ENCODE data around the gene CLEC3A.
"Not testable (repeated sequence)": the region's sequence is repeated elsewhere in the genome, so short reads cannot be mapped to it uniquely, and the experiment has no call there.

Gene CLEC3A, protein sequence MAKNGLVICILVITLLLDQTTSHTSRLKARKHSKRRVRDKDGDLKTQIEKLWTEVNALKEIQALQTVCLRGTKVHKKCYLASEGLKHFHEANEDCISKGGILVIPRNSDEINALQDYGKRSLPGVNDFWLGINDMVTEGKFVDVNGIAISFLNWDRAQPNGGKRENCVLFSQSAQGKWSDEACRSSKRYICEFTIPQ
- 0 reads per million in 2 donors for total RNA-seq

DNA sequence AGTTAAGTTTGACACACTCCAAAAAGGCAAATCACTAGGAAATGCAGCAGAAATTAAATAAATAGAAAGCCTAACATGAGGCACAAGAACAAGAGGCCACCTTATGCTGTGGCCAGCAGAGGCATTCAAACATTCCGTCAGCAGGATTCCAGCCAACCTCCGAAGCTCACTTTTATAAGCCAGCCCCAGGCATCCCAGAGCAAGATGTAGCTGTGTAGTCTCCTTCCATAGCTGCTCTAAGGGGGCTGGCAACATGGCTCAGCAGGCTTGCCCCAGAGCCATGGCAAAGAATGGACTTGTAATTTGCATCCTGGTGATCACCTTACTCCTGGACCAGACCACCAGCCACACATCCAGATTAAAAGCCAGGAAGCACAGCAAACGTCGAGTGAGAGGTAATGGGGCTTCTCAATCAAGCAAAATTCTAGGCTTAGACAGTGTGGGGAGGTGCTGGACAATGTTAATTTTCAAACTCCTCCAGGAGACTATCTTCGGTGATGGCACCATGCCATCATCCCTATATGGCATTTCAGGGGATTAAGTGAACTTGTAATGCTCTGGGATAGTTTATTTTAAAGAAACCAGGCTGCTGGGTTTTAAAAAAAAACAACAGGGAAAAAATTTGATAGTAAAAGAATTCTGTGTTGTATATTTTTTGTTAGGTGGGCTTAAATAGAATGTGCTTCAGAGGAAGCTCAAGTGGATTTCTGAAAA is at the start of gene CLEC3A:
Gene CLEC3A (plus strand): TSS at position 202 of the 714 bp plus-strand sequence. CDS start 79 bp downstream, at position 281.
- DNase-seq: no peak

DNA sequence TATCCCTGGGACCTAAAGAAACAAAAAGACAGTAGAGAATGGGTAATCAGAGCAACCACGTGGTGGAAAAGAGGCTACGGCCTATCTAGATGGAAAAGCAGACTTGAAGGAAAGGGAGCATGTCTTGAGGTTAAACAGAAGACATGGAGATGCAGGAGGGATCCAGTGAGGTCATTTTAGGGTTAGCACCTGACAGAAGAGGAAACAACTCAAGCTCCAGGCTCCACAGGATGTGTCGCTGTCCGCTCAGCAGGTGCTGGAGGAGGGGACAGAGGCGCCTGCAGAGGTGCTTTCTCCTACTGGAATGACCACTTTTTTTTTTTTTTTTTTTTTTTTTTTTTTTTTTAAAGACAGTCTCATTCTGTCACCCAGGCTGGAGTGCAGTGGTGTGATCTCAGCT is 47.5 kb upstream of the CLEC3A start:
- DNase-seq: no peak

DNA sequence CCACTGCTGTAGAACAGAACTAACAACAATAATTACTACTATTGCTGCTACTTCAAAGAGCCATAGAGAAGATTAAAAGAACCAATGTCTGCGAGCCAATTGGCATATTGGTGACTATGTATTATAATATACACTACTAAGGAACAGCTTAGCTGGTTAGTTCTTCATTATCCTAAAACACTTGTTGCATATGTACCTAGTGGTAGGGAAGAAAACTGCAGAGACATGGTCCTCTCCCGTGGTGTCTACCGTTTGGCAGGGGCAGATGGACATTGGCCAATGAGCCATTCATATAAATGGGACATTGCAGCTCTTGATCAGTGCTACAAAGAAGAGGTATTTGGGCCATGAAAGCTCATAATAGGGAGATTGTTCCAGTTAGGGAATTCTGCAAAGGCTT is 46.4 kb upstream of the CLEC3A start:
- no peak for DNase-seq

DNA sequence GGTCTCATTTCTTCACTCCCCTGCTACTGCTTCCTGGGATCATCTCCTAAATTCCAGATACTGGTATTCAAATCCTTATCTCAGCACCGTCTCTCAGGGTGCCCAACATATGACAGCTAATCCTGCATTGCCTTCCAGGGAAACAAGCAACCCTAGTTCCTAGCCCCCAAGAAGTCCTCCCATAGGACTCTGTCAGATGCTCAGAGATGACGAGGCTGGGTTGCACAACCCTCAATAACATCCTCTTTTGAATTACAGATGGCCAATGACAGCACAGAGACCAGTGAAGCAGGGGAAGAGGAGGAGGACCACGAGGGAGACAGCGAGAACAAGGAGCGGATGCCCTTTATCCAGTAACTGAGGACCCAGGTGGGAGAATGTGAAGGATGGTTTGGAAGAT is 45.0 kb upstream of the CLEC3A start:
- DNase-seq: no peak

DNA sequence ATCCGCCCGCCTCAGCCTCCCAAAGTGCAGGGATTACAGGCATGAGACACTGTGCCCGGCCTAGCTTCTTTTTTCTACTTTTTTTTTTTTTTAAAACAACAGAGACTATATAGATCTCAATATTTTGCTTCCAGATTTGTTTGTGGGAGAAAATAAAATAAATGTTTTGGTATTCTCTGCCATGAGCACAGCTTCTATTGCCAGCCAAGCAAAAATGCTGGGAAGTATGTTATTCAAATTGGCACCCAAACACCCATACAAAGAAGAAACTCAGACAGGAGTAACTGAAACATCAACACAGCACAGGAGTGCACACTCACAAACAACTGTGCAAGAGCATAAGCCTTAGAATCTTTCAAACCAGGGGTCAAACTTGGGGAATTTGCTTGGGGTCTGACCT is 37.2 kb upstream of the CLEC3A start:
- no peak for DNase-seq

DNA sequence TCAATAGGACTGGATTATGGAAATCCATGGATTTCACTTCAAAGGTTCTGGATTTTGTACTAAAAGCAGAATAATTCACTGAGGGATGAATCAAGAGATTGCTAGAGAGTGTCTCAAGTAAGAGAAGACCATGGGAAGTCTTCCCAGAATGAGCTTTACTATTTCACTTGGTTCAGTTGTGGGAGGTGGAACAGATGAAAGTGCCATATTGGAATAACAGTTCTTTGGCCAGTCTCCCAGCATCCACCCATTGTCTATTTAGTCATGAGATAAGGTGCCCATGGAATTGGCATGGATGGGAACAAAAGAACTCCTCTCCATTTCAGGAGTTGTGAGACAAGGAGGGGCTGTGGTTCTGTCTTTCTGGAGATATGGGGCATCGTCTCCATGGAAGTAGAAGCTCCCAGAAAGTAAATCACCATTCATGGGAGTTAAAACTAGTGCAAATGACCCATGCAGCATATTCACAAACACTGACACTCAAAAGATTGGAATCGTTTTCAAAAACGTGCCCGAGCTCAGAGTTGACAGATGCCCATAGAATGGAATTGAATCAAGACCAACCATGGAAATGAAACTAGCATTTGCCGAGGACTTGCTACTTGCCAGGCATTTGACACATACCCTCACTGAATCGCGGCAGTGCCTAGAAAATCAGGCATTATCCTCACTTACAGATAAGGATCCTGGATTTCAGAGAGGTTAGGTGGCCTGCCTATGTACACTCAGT is 36.2 kb upstream of the CLEC3A start:
- no peak for DNase-seq

DNA sequence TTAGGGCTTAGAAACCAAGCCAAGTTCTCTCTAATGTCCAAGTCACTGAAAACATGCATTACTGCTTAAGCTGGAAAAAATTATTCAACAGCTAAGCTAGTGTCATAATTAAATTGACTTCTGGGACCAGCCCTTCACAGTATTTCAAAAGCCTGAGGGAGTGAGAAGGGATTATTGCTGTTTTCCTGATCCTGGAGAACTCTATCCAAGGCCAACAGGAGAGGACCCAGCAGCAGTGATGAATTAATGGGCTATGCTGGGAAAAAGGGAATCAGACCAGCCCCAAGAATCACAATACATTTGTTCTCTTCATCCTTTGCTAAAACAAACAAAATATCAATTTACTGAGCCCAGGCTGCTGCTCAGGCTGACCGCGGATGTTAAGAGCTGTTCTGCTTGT is 34.5 kb upstream of the CLEC3A start:
- no peak for DNase-seq

DNA sequence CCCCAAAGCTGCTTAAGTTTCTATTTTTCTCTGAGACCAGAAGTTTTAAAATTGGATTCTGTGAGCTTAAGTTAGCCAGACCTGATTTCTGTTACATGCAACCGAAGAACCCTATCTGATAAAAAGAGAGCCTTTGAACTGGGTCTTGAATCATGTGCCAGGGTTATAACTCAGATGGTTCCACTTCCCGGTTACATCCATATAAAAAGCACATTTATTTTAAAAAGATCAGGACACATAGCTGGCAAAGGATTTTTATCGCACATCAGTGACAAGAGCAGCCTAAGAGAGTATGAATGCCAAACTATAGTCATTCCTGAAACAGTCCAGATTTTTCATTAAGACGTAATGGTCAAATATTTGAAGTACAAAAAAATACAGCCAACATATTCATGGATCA is 32.5 kb upstream of the CLEC3A start:
- DNase-seq: no peak

DNA sequence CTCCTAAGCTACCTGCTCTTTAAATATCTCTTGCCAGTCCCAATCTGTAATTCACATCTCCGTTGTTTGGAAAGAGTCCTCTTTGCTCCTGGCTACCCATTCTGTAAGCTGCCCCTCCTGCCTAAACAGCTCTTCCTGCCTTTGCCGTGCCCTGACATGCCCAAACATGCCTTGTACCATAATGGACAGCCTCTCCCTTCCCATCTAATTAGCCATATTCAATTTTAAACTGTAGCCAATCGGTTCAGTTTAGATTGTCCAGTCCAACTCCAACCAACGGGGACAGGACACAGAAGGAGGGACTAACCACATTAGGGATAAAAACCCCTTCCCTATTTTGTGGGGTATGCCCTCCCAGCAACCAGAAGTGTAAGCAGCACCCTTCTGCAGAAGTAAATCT is 30.6 kb upstream of the CLEC3A start:
- DNase-seq: no peak

DNA sequence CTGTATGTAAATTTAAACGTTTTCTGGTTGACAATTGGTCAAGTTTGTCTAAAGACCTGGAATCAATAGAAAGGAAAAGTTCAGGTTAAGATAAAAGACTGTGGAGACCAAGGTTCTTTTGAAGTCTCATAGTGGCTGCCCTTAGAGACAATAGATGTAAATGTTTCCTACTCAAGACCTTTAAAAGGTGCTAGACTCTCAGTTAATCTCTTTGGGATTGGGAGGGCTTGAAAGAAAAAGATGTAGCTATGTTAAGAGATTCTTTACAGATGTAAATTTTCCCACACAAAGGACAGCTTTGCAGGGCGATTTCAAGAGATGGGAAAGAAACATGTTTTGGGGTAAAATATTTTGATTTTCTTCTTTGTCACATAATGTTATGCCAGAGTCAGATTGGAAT is 30.0 kb upstream of the CLEC3A start:
- DNase-seq: not testable (repeated sequence)

DNA sequence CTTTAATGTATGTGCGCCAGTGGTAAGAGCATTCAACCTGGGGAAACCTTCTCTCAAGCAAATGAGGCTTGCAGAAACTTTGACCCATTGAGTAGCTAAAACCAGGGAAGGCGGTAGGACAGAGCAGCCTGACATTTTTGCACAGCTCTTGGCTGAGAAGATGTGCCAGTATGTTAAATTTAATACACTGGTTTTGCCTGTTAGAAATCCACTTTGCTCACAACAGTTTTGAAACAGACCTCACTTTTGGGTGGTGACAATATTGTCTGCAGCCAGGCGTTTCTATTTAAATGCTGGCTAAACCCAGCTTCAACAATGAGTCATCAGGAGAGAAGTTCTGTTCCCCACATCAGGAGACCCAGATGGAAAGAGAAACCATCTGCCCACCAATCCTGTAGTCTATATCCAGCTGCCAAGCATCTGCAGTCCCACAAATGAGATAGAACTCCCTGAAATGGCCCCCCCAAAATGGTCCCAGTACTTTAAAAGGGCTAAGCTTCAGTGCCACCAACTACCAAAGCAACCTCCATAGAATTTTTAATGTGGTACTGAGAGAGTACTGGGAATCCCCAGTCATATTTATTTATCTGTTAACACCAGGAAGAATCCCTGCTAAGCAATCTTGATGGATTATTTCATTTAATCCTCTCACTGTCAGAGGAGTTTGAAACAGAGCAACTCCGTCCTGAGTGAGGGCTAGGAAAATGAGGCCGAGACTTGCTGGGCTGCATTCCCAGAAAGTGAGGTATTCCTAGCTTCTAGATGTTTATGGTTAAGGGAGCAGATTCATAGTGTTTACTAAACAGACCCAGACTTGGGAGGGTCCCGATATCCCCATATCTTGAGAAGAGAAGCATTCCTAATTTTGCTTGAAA is 29.0 kb upstream of the CLEC3A start:
- no peak for DNase-seq

DNA sequence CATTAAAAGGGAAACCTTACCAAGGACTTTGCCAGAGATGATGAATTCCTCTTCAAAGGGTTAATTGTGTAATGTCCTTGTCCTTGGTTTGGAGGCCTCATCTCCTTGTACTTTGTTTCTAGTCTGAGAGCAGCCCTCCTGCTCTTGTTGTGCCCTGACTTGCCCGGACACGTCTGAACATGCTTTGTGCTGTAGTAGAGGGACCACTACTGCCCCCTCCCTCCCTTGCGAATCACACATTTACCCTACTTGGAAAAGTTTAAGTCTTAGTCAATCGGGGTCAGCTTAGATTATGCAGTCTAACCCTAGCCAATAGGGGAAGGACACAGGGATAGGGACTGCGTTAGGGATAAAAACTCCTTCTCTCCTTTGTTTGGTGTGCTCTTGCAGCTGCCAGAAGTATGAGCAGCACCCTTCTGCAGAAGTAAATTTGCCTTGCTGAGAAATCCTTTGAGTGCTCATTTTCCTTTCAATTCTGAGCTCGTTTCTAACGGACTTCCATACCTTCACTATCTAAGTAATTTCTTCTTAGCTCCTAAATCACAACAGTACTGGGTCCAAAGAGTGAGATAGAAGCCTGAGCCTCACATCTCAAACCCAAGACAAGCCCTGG is 26.4 kb upstream of the CLEC3A start:
- DNase-seq: no peak

DNA sequence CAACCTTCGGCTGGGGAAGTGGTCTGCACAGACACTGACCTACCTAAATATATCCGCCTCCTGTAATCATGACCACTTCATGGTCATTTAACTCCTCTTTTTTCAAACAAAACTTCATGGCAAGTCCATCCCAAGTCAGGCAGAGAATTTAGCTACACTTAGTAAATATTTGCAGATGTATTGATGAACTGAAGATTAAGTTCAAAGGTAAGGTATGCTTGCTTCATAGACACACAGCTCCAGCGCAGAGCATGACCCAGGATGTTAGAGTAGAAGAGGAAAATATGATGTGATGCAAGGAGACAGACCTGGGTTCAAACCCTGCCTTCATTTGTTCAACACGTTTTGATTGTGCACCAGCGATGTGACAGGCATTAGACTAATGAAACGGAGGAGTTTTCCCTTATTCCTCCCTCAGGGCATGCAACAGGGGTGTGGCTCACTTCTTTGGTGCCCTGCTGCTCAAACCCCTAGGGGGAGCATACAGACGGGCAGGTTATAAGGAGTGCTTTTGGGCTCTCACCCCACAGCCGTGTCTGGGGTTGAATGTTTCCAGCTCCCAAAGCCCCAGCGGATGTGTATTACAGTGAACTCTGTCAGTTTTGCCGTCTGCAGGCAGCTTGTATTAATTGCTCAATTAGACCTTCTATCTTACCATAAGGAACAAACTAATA is 23.9 kb upstream of the CLEC3A start:
- no peak for DNase-seq

DNA sequence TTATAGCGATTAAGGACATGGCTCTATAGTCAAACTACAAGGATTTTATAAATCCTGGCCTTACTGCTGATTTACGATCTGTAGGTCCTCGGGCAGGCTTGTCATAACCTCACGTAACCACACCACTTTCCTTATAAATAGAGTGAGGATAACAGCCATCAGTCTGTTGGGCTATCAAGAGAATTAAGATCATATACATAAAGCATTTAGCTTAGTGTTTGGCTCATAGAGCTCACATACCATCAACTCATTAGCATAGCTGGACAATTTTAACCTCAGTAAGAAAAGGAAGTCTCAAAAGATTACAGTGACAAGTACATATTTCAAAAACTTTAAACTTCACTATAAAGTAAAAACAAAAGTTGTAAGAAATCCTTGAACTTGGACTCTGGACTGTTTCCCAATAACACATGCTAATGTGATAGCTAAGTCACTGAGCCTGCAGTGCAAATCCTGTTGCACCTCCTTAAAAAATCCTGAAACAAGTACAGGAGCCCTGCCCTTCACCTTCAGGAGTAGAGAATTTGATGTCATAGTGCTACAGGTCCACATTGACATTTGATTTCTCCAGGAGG is 20.8 kb upstream of the CLEC3A start:
- no peak for DNase-seq

DNA sequence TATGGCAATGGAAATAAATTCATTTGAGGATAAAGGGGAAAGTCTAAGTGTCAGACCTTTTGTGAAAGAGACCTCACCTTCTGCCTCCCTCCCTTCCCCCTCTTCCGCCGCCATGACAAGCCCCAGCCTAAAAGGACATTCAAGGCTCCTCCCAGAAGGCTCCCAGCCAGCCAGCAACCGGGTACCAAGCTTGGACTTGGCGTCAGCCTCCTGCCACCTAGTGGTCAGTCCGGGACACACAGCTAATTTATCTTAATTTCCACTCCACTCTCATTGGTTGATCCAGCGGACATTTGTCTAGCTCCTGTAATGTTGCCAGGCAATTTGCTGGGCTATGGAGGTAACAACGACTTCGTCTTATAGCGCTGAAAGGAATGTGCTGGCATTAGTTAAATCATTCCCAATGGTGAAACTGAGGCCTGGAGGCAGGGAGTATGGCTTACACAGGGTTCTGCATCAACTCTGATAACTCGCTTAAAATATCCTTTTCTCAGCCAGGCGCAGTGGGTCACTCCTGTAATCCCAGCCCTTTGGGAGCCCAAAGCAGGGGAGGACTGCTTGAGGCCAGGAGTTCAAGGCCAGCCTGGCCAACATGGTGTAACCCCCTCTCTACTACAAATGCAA is 19.3 kb upstream of the CLEC3A start:
- DNase-seq: peak; percentile 31

DNA sequence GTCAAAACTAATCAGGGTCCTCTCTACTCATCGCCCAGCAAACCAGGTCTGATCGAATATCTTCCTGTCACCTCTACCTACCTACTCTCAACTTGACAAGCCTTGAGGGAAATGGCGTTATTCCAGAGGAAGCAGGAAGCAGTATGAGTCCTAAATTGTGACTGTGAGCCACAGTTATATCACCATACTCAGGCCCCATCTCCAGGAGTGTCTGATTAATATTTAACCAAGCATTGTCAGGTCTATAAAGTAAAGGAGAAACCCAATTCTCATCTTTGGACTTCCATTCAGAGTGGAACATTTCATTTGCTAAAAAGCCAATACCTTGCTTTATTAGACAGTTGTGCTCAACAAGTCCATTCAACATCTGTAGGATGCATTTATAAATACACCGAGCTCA is 17.8 kb upstream of the CLEC3A start:
- DNase-seq: no peak

DNA sequence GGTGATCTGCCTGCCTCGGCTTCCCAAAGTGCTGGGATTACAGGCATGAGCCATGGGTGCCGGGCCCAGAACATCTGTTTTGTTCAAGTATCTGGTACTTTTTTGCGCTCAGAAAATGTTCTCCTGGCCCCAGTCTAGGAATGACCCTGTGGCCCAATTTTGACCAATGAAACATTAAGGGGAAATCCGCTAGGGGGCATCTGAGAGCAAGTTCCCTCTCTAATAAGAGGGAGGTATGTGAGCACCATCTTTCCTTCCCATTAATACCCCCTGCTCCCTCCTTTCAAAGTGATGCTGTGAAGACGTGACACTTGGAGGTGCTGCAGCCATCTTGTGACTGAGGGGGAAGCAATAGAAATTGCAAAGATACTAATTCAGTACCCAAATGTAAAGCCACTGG is 16.5 kb upstream of the CLEC3A start:
- no peak for DNase-seq

DNA sequence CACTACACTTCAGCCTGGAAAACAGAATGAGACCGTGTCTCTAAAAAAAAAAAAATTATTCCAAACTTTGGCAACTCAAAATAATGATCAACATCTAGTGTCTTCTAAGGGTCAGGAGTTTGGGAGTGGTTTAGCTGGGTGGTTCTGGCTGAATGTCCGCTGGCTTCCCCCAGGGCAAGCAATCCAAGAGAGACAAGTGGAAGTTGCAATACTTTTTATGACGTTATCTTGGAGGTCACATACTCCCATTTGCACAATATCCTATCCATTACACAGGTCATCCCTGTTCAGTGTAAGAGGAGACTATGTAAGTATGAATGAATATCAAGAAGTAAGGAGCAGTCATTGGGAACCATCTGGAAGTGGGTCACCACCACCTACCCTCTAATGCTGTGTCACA is 15.2 kb upstream of the CLEC3A start:
- no peak for DNase-seq

DNA sequence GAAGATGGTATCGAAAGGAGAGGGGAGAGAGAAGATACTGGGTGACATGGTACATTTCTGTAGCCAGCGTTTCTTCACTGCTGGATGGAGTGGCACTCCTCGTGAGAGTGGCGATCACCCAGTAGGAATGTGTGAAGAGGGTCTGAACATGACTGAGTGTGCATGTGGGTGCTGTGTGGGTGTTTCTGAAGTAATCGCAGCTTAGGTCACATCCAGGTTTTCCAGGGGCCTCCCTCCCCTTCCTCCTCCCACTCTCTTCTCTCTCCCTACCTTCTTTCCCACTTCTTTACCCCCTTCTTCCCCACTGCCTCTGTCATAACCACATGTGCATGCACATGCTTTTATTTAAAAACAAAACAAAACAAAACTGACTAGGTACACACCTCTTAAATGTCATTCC is 1.8 kb downstream of the CLEC3A start:
- no peak for DNase-seq

DNA sequence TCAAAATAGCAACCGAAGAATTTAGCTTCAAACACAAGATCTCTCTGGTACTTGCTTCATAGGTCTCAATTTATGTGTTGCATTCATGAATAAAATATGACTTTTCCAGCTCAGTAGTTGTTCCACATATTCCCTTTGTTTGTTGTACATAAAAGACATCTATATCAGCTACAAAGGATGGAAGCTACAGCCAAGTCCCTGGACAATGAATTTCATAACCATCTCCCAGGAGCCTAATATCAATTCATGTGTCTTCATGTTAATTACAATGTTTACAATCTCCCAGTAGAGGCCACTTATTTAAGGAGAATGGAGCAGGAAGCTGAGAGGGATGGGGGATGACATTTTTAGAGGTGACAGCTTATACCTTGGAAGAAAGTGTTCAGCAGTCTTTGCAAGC is 3.3 kb downstream of the CLEC3A start:
- no peak for DNase-seq

DNA sequence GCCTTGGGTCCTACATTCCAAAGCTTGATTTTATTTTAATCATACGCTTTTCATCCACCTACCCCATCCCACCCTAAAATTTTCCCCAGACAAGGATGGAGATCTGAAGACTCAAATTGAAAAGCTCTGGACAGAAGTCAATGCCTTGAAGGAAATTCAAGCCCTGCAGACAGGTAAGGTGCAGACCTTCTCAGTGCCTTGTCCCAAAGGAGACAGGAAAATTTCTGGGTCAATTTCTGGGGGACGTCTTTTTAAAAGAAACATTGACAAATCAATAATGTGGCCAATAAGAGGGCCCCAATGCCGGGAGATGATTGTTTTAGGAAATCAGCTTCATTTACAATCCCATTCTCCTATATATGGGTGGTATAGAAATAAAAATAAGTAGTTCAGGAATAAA is 5.7 kb downstream of the CLEC3A start:
- no peak for DNase-seq
